ENCODE measurements around the gene CXCL8.
"Not testable (repeated sequence)": the region's sequence is repeated elsewhere in the genome, so short reads cannot be mapped to it uniquely, and the experiment has no call there.

CXCL8 gene

GRCh38 chr4:73743795-73744194 lies 3.4 kb downstream of the CXCL8 start:
- DNase-seq (ENCODE audit: low read depth), result peak; percentile 63

- peak; percentile 65 for DNase-seq (ENCODE audit: low read depth)
Measured at GRCh38 chr4:73744203-73744602, 3.8 kb downstream of the CXCL8 start.

GRCh38 chr4:73750730-73751129 lies 10.4 kb downstream of the CXCL8 start:
- no peak for DNase-seq (ENCODE audit: low read depth)

- DNase-seq (ENCODE audit: low read depth), result no peak
Measured at GRCh38 chr4:73751166-73751565, 10.8 kb downstream of the CXCL8 start.

- no peak for DNase-seq (ENCODE audit: low read depth)
Measured at GRCh38 chr4:73751830-73752229, 11.5 kb downstream of the CXCL8 start.

GRCh38 chr4:73752424-73752823 lies 12.1 kb downstream of the CXCL8 start:
- no peak for DNase-seq (ENCODE audit: low read depth)

GRCh38 chr4:73753215-73753614 lies 12.8 kb downstream of the CXCL8 start:
- DNase-seq (ENCODE audit: low read depth), result peak; percentile 50

- no peak for DNase-seq (ENCODE audit: low read depth)
Measured at GRCh38 chr4:73754934-73755333, 14.6 kb downstream of the CXCL8 start.

- DNase-seq (ENCODE audit: low read depth), result no peak
Measured at GRCh38 chr4:73759357-73759756, 19.0 kb downstream of the CXCL8 start.

GRCh38 chr4:73761856-73762255 lies 21.5 kb downstream of the CXCL8 start:
- no peak for DNase-seq (ENCODE audit: low read depth)

- no peak for DNase-seq (ENCODE audit: low read depth)
Measured at GRCh38 chr4:73762409-73762808, 22.0 kb downstream of the CXCL8 start.

- no peak for DNase-seq (ENCODE audit: low read depth)
Measured at GRCh38 chr4:73763877-73764276, 23.5 kb downstream of the CXCL8 start.

- DNase-seq (ENCODE audit: low read depth), result peak; percentile 61
Measured at GRCh38 chr4:73764513-73764912, 24.1 kb downstream of the CXCL8 start.

- DNase-seq (ENCODE audit: low read depth), result no peak
Measured at GRCh38 chr4:73765296-73765695, 24.9 kb downstream of the CXCL8 start.

GRCh38 chr4:73770917-73771316 lies 30.5 kb downstream of the CXCL8 start:
- no peak for DNase-seq (ENCODE audit: low read depth)

- no peak for DNase-seq (ENCODE audit: low read depth)
Measured at GRCh38 chr4:73772363-73772762, 32.0 kb downstream of the CXCL8 start.

GRCh38 chr4:73774406-73774805 lies 34.0 kb downstream of the CXCL8 start:
- not testable (repeated sequence) for DNase-seq (ENCODE audit: low read depth)

- peak; percentile 50 for DNase-seq (ENCODE audit: low read depth)
Measured at GRCh38 chr4:73776321-73776729, 36.0 kb downstream of the CXCL8 start.

- peak; percentile 53 for DNase-seq (ENCODE audit: low read depth)
Measured at GRCh38 chr4:73777612-73778011, 37.2 kb downstream of the CXCL8 start.

- no peak for DNase-seq (ENCODE audit: low read depth)
Measured at GRCh38 chr4:73780243-73780642, 39.9 kb downstream of the CXCL8 start.

- no peak for DNase-seq (ENCODE audit: low read depth)
Measured at GRCh38 chr4:73780834-73781233, 40.5 kb downstream of the CXCL8 start.

- no peak for DNase-seq (ENCODE audit: low read depth)
Measured at GRCh38 chr4:73788411-73788810, 48.0 kb downstream of the CXCL8 start.

All from ELR (cell line).